GM23248 (cell line): ENCODE measurements around the gene RANGAP1.

Source experiments
- EZH2 ChIP-seq: fragments of 200-600 bp; sonication (generic); IDR thresholded peaks from 2 replicates; pipeline ENCODE4 v1.6.1; 2018; ENCODE audit warnings: antibody characterized with exemption, mild to moderate bottlenecking; ENCODE audit not compliant: insufficient read depth, poor library complexity, severe bottlenecking
- EZH2phosphoT487 ChIP-seq: fragments of 200-600 bp; sonication (generic); IDR thresholded peaks from 2 replicates; pipeline ENCODE4 v1.6.1; 2018; ENCODE audit warnings: antibody characterized with exemption, moderate library complexity, mild to moderate bottlenecking, low read depth; ENCODE audit not compliant: insufficient read depth

DNA sequence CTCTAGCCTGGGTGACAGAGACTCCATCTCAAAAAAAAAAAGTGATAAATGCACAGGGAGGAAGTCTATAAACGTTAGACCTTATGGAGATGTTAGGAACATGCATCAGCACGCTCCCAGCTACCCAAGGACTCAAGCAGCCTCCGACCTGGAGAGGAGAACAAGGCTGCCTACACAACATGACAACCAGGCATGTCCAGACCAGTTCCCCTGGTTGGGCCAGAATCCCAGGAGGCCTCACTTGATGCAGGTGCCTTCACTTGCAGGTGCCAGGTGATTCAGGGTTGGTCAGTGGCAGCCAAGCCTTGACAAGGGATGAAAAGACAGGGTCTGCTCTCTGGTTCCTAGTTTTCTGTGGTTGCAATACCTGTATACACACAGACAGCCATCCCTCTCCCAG lies 5.9 kb downstream of the RANGAP1 start:
- TF ChIP-seq EZH2phosphoT487 = no peak
- TF ChIP-seq EZH2 = no peak
